Measurements from ENCODE around the gene PAPOLB.

DNA sequence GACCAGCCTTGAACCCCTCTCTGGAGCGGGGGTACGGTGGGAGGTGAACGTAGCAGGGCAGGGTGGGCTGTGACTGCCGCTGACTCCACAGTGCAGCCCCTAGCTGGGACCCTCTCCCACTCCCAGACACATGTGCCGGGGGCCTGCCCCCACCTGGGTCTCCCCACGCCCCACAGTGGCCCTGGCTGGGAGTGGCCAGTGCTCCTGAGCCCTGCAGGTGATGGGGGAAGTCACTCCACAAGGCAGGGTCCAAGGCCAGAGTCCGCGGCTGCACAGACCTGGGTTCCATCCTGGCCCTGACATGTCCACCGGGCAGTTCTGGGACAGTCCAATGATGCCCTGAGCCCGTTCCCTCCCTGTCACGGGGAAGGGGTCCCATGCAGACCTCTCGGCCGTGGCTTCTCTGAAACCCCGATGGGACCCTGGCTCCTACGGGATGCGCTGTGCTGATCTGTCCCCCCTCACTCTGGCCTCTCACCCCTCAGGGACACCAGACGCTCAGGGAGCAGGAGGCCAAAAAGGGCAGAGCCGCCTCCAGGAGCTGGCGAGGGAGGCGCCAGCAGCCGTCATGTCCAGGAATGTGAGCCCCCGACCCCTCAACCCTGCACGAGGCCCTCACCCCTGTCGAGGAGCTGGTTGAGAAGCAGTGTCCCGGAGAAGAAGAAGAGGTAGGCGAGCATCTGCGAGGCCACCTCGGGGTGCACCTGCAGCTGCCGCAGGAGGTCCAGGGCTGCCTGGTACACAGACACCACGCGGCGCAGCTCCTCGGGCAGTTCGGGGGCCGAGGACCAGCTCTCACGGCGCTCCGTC is 46.0 kb downstream of the PAPOLB start:
- TF ChIP-seq, protein P1, sequence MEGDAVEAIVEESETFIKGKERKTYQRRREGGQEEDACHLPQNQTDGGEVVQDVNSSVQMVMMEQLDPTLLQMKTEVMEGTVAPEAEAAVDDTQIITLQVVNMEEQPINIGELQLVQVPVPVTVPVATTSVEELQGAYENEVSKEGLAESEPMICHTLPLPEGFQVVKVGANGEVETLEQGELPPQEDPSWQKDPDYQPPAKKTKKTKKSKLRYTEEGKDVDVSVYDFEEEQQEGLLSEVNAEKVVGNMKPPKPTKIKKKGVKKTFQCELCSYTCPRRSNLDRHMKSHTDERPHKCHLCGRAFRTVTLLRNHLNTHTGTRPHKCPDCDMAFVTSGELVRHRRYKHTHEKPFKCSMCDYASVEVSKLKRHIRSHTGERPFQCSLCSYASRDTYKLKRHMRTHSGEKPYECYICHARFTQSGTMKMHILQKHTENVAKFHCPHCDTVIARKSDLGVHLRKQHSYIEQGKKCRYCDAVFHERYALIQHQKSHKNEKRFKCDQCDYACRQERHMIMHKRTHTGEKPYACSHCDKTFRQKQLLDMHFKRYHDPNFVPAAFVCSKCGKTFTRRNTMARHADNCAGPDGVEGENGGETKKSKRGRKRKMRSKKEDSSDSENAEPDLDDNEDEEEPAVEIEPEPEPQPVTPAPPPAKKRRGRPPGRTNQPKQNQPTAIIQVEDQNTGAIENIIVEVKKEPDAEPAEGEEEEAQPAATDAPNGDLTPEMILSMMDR (IDR thresholded peaks at IDR 0.05) = no peak
- TF ChIP-seq POLR2AphosphoS5 (IDR thresholded peaks at IDR 0.05) = no peak

Data from suprapubic skin (tissue), 3 donors.